Measurements from ENCODE around the gene SYNGAP1. TPM values are rescaled to one million over a fixed set of nuclear protein-coding genes. Genes with fewer than 3 reads are reported as not detected.

Gene SYNGAP1
- total and polyA plus RNA-seq, 12 donors, result 3.1 to 10.2 (median 5.7) TPM

DNA sequence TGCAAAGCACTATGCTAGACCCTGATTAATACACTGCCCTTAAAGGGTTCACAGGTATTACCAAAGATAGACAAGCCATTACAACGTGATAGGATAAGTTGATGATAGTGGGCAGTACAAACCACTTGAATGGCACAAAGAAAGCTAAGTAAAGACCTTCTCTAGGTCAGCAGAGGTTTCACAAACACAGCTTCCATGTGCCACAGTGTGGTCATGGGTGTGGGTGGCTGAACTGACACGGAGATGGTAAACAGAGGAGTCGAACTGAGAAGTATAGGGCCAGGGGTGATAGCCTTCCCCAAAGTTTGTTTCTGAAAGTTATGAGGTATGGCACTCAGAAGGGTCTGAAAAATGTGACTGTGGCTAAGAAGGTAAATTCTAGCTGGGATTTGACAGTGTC is 38.8 kb downstream of the SYNGAP1 start:
- no peaks in the 10 kb centered on the region for H3K9me3 ChIP-seq
- no peak for DNase-seq
- intact Hi-C loops (cut with DNase I), result loop anchor here in 8 of 10 donors (10.0 kb wide), 2 partner anchors 106 to 116 kb away; no protein-coding TSS in a partner anchor
- H3K27ac ChIP-seq, result no peak overlapping the region
- TF ChIP-seq, protein P1, sequence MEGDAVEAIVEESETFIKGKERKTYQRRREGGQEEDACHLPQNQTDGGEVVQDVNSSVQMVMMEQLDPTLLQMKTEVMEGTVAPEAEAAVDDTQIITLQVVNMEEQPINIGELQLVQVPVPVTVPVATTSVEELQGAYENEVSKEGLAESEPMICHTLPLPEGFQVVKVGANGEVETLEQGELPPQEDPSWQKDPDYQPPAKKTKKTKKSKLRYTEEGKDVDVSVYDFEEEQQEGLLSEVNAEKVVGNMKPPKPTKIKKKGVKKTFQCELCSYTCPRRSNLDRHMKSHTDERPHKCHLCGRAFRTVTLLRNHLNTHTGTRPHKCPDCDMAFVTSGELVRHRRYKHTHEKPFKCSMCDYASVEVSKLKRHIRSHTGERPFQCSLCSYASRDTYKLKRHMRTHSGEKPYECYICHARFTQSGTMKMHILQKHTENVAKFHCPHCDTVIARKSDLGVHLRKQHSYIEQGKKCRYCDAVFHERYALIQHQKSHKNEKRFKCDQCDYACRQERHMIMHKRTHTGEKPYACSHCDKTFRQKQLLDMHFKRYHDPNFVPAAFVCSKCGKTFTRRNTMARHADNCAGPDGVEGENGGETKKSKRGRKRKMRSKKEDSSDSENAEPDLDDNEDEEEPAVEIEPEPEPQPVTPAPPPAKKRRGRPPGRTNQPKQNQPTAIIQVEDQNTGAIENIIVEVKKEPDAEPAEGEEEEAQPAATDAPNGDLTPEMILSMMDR (IDR thresholded peaks at IDR 0.05), result no peak
- ATAC-seq, result no peak
- 63 to 68% methylated on average over 3 of the region's 3 CpGs for WGBS, 2 donors
- H3K27me3 ChIP-seq, result no peaks in the 10 kb centered on the region
- H3K4me3 ChIP-seq, result no peak overlapping the region
- H3K4me1 ChIP-seq, result peaks cover 4 to 14% (median 10%) of the 10 kb centered on the region in 9 donors
- H3K36me3 ChIP-seq, result peaks cover 0 to 22% (median 0%) of the 10 kb centered on the region in 9 donors

DNA sequence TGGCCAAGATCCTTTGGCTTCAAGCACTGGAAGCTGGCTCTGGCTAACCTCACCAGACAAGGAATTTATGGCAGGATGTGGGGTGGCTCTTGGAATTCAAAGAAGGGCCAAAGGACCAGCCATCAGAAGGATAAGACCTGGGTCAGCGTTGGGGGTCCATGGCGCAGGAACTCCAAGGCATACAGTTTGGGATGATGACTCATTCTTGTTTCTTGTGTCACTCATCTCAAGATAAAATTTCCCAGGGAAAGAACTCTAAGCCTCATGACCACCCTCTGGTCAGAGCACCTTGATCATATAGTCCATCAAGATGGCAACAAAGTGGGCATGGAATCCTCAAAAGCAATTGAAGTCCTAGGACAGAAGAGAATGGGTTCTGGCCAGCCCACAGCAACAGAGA is 39.4 kb downstream of the SYNGAP1 start:
- H3K9me3 ChIP-seq, result no peaks in the 10 kb centered on the region
- WGBS, 2 donors, result 91 to 97% methylated on average over 2 of the region's 2 CpGs
- intact Hi-C loops (cut with DNase I), result loop anchor here in 8 of 10 donors (10.0 kb wide), 2 partner anchors 106 to 116 kb away; no protein-coding TSS in a partner anchor
- ATAC-seq (no peak), DNase-seq (no peak)
- peaks cover 0 to 22% (median 0%) of the 10 kb centered on the region in 9 donors for H3K36me3 ChIP-seq
- H3K27ac ChIP-seq, result no peak overlapping the region
- H3K4me3 ChIP-seq, result no peak overlapping the region
- TF ChIP-seq, protein P1 (IDR thresholded peaks at IDR 0.05), result no peak
- peaks cover 4 to 10% (median 8%) of the 10 kb centered on the region in 9 donors for H3K4me1 ChIP-seq
- no peaks in the 10 kb centered on the region for H3K27me3 ChIP-seq

DNA sequence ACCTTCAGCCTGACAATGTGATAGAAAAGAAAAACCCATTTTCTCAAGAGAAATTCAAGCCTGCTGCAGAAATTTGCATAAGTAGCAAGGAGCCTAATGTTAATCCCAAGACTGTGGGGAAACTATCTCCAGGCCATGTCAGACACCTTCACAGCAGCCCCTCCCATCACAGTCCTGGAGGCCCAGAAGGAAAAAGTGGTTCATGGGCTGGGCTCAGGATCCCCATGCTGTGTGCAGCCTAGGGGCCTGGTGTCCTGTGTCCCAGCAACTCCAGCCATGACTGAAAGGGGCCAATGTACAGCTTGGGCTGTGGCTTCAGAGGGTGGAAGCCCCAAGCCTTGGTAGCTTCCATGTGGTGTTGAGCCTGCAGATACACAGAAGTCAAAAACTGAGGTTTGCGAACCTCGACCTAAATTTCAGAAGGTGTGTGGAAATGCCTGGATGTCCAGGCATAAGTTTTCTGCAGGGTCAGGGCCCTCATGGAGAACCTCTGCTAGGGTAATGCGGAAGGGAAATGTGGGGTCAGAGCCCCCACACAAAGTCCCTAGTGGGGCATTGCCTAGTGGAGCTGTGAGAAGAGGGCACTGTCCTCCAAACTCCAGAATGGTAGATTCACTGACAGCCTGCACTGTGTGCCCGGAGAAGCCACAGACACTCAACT is 46.3 kb downstream of the SYNGAP1 start:
- no peak for ATAC-seq
- H3K27me3 ChIP-seq, result no peaks in the 10 kb centered on the region
- H3K4me3 ChIP-seq, result no peak overlapping the region
- WGBS, 2 donors, result 90 to 93% methylated on average over 4 of the region's 4 CpGs
- no peak for DNase-seq
- H3K4me1 ChIP-seq, result no peaks in the 10 kb centered on the region
- H3K36me3 ChIP-seq, result no peaks in the 10 kb centered on the region
- TF ChIP-seq, protein P1 (IDR thresholded peaks at IDR 0.05), result no peak
- H3K9me3 ChIP-seq, result no peaks in the 10 kb centered on the region
- H3K27ac ChIP-seq, result no peak overlapping the region
- intact Hi-C loops (cut with DNase I), result no loop called here

DNA sequence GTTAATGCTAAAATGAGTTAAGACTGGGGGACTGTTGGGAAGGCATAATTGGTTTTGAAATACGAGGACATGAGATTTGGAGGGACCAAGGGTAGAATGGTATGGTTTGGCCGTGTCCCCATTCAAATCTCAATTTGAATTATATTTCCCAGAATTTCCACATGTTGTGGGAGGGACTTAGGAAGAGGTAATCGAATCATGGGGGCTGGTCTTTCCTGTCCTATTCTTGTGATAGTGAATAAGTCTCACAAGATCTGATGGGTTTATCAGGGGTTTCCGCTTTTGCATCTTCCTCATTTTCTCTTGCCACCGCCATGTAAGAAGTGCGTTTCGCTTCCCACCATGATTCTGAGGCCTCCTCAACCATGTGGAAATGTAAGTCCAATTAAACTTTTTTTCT is 47.2 kb downstream of the SYNGAP1 start:
- intact Hi-C loops (cut with DNase I), result no loop called here

More for the DNA sequence above, 47.2 kb downstream of the SYNGAP1 start:
- TF ChIP-seq, protein P1 (IDR thresholded peaks at IDR 0.05), result no peak
- Histone ChIP-seq H3K4me3 (no peak overlapping the region), H3K27ac (no peak overlapping the region), H3K9me3 (no peaks in the 10 kb centered on the region), H3K4me1 (no peaks in the 10 kb centered on the region), H3K27me3 (no peaks in the 10 kb centered on the region), H3K36me3 (no peaks in the 10 kb centered on the region)
- WGBS, 2 donors, result 75 to 90% methylated on average over 7 of the region's 7 CpGs
- DNase-seq (no peak), ATAC-seq (no peak)
